GM20000 (cell line): ENCODE measurements around the gene CCNK.
A peak's percentile ranks its signal among the peaks of the same experiment; 100 is the strongest.

ENCODE experiments used
- DNase-seq: peaks from one replicate; pipeline ENCODE4 v3.0.0; 2012; ENCODE audit warnings: low spot score
- TF ChIP-seq, protein P1 (sequence below): IDR thresholded peaks from 2 replicates; pipeline ENCODE4 v1.5.1; 2012; ENCODE audit warnings: mild to moderate bottlenecking, control low read depth; ENCODE audit errors: extremely low read depth, missing control alignments

Gene CCNK

DNA sequence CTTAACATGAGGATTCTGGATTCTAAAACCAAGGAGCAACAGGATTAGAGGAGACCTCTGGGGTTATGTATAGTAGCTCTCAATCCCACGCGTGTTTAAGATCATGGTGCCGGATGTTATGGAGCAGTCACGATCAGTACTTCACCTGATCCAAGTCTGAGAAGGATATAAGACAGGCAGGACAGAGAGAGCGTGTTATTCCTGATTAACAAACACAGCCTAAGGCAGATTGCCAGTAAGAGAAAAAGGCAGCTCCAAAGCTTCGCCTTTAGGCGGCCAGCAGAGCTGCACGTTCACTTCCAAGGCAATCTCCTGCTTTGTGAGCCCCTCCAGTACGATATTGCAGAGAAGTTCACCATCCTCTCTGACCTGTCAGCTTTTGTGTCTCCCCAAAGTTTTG lies 6.0 kb upstream of the CCNK start:
- TF ChIP-seq, protein P1, sequence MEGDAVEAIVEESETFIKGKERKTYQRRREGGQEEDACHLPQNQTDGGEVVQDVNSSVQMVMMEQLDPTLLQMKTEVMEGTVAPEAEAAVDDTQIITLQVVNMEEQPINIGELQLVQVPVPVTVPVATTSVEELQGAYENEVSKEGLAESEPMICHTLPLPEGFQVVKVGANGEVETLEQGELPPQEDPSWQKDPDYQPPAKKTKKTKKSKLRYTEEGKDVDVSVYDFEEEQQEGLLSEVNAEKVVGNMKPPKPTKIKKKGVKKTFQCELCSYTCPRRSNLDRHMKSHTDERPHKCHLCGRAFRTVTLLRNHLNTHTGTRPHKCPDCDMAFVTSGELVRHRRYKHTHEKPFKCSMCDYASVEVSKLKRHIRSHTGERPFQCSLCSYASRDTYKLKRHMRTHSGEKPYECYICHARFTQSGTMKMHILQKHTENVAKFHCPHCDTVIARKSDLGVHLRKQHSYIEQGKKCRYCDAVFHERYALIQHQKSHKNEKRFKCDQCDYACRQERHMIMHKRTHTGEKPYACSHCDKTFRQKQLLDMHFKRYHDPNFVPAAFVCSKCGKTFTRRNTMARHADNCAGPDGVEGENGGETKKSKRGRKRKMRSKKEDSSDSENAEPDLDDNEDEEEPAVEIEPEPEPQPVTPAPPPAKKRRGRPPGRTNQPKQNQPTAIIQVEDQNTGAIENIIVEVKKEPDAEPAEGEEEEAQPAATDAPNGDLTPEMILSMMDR = no peak
- DNase-seq = no peak

DNA sequence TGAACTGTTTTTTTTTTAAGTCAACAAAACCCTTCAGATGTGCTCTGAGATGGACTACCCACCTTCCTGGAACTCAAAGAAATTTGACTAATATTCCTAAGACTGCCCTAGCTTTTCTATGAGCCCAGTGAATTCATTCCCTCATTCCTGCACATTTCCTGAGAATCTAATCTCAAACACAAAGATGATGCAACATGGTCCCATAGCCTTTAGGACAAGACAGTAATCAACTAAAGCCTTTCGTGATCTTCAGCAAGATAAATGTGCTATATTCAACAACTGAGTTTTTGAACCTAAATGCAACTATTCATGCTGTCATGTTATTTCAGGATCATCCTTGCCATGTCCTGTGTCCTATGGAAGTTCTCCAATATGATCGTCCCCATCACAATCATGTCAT lies 5.5 kb upstream of the CCNK start:
- DNase-seq = no peak

DNA sequence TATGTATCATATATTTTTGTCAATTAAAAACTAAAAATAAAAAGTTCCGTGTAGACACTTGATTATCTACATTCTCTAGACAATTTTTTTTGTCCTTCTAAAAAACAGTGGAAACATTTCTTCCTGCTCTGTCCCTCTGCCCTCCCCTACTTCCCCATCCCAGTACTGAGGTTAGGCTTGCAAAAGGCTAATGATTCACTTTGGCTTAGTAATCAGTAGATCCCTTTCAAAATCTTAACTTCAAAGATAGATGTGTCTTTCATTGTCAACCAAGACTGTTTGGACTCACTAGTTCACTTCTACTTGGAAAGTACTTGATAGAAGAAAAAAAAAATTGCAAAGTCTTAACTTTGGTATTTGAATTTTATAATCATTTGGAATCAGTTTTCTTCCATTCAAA lies 4.3 kb upstream of the CCNK start:
- TF ChIP-seq, protein P1 = no peak
- DNase-seq = no peak

More for the DNA sequence above, 5.5 kb upstream of the CCNK start:
- TF ChIP-seq, protein P1 = no peak

DNA sequence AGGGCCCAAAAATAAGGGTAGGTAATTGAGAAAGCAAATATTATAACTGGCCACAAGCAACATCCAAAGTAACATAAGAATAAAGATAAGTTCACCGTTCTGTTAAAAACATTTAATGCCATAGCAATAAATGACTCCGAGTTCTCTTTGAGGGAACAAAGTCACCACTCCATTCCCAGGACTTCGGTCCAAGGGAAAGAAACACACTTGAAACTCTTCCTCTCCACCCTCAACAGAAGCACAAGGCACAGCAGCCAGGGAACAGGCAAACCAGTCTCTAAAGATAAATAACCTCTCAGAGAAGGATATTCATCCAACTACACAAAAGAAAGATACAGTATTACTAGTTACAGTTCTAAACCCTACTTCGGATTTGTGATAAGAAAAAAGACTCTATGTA lies 3.1 kb upstream of the CCNK start:
- no peak for DNase-seq
- TF ChIP-seq, protein P1 = no peak

DNA sequence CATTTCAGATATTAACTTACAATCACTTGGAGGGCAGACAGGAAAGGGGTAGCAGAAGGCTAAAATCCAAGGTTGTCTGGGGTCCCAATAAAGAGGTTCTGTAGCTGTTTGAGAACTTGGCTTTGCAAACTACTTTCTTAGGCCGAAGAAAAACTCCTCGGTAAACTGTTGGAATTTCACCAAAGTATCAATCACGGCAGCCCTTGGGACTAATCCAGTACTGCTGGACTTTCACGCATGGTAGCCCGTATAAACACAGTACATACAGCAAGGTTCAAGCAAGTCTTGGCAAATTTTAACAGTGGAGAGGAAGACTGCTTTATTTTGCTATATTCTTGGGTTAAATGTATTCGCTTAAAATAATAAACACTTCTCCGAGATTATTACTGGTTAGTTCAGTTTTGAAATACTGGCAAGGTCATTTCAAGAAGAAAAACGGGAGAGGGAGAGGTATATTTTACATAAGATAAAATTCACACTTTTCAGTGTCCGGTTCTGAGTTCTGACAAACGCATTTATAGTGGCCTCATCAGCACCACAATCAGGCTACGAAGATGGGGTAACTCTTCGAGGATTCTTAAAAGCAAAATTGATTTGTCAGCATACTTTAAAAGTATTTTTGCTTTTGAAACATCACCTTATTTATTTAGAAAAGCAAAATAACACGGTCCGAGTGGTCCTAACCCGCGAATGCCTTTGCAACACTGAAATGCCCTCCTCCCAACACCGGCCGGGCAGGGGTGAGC lies 1.9 kb upstream of the CCNK start:
- peak; percentile 11 for DNase-seq
- TF ChIP-seq, protein P1 = no peak

DNA sequence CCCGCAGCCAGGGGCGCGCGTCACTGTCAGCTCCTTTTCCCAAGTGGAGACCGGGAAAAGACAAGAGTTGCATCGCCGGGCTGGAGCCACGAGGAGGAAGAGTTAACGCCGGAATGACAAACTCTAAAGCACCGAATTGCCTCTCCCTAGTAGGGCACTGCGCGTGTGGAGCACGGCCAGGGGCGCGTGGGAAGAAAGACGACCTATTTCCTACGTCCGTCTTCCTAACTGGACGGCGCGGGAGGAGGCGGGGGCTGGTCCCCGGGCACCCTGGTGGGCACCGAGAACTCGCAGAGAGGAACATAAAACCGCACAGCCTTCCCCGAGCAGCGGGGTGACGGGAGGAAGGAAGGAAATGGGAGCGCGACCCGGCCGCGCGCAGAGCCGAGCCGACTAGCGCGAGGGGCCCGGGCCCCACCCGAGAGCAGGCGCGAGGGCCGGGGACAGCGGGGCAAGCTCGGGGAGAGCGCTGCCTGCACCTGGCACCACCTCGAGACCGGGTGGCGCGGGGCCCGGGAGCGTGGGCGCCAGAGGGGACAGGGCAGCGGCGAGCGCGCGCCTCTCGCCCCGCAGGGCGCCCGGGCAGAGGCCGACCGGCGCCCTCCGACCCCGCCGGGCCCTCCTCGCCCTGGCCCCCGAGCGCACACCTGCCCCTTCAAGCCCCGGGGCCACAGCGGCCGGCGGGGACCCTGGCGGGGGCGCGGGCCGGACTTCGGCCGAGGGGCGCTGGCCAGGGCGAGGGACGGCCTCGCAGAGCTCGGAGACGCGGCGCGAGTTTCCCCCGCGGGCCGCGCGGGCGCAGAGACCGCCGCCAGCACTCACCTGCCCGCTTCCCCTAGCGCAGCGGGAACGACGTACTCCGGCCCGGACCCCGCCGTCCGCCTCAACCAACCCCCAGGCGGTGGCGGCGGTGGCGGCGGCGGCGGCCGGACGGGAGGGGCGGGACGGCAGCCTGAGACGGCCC lies 1.0 kb upstream of the CCNK start, which contains the start of gene SETD3:
TSS of gene SETD3 (minus strand) at position 954 of the 964 bp plus-strand sequence. CDS start 15,054 bp downstream, outside the sequence.
- peak; percentile 43 for DNase-seq
- TF ChIP-seq, protein P1 = no peak

DNA sequence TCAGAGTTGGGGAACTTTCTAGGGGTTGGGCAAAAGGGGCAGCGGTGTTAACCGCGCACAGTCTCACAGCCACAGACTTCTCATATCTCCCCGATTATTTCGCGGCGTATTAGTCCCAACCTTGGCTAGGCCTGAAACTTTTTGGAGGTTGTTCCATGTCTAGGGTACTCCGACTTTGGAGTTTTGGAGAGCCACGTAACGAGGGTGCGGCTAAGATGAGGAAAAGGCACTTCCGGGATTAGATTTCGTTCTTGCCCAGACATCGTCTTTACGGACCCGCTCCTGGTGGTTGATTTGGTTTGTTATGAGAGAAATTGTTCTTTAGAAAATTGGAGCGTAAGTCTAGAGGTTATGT lies 513 bp downstream of the CCNK start:
- DNase-seq = no peak
- TF ChIP-seq, protein P1 = no peak
